H1 (cell line): ENCODE measurements around the gene RAB22A. TPM values are rescaled to one million over a fixed set of nuclear protein-coding genes. Genes with fewer than 3 reads are reported as not detected.

Experiments used
- MAFK ChIP-seq: IDR thresholded peaks from 2 replicates; pipeline ENCODE4 v1.6.1; 2012; ENCODE audit warnings: low read depth, mild to moderate bottlenecking, improper control_type of control experiment, low read length
- TAF7 ChIP-seq: optimal IDR thresholded peaks from 2 replicates; pipeline ENCODE3; 2011; ENCODE audit warnings: low read depth, mild to moderate bottlenecking, inconsistent platforms, low read length, moderate library complexity, borderline replicate concordance
- polyA plus RNA-seq, 7 experiments: library from polyadenylated mRNA; depleted of rRNA in 3 of 7; stranded (reverse) in 5 of 7; unstranded in 2 of 7; fragments of >200 nt in 5 of 7; fragments of 200-250 nt in 2 of 7; gene quantifications; 1 replicate in 5 of 7; 2 replicates in 1 of 7; 4 replicates in 1 of 7; pipeline versions ENCODE4 v1.2.1 to v1.2.3, GENCODE V29; 2011 to 2013; ENCODE audit warnings: missing spikeins in 2 of 7, mixed read lengths in 2 of 7
- total RNA-seq: library from RNA; stranded (reverse); fragmentation: NEBNext Ultra II Directional; extraction: Animal tissue kit (Norgen Biotek cat#: 25700); gene quantifications from 2 replicates; pipeline ENCODE4 v1.2.1, GENCODE V29; 2021
- TF ChIP-seq, protein P1 (sequence below): IDR thresholded peaks from 2 replicates; pipeline ENCODE4 v1.6.1; 2011; ENCODE audit warnings: low read length, improper control_type of control experiment

Gene RAB22A
- total and polyA plus RNA-seq, 2 of the 8 experiments (the other 6 are each of a cell fraction or from before 2014, with no cell fraction given) = 3.1 to 6.6 TPM

DNA sequence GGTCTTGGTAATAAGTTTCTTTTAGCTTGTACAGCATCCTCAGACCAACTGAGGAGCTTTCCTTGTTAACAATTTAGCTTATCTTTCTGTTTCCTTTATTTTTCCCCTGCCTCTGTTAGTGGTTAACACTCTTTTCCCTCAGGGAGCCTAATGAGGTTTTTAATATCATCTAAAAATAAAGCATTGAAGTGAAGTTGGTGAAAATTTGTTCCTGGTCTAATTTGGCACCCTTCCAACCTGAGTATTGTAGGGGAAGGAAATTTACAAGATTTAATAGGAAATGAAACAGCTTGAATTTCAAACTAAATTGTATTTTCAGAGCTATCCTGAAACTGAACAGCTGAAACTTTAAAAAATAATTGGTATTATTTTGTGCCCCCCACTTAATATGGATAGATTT, 51.4 kb downstream of the RAB22A start (continued):
- TF ChIP-seq TAF7 = no peak
- TF ChIP-seq MAFK = no peak
- TF ChIP-seq, protein P1, sequence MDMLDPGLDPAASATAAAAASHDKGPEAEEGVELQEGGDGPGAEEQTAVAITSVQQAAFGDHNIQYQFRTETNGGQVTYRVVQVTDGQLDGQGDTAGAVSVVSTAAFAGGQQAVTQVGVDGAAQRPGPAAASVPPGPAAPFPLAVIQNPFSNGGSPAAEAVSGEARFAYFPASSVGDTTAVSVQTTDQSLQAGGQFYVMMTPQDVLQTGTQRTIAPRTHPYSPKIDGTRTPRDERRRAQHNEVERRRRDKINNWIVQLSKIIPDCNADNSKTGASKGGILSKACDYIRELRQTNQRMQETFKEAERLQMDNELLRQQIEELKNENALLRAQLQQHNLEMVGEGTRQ = no peak
- TF ChIP-seq, all 59 proteins: peak for 0
